KBM-7 (cell line): ENCODE measurements around the gene MEX3A.
A peak's percentile ranks its signal among the peaks of the same experiment; 100 is the strongest.

Experiments
- DNase-seq: peaks from one replicate; pipeline ENCODE4 v3.0.0-alpha.2; 2015
- in situ Hi-C: fragments of 300-500 bp; cut with MboI; formaldehyde crosslinking; loops from 2 replicates; pipeline ENCODE4 v1.14.3; 2020; ENCODE audit warnings: low sequenced_read_pairs, low pct_unique_long_range_greater_than_20kb, mixed read lengths

Gene MEX3A

GRCh38 chr1:156104861-156105832 is 22.9 kb upstream of the MEX3A start:
- in situ Hi-C loops = no loop called here
- DNase-seq = no peak

GRCh38 chr1:156104065-156104810 is 22.0 kb upstream of the MEX3A start:
- in situ Hi-C loops = no loop called here
- peak; percentile 41 for DNase-seq

GRCh38 chr1:156103521-156103947 is 21.3 kb upstream of the MEX3A start:
- no peak for DNase-seq
- in situ Hi-C loops = no loop called here

GRCh38 chr1:156102633-156103511 is 20.6 kb upstream of the MEX3A start:
- in situ Hi-C loops = no loop called here
- peak; percentile 51 for DNase-seq

- no peak for DNase-seq
- in situ Hi-C loops = no loop called here
Measured at GRCh38 chr1:156101880-156102279, 19.6 kb upstream of the MEX3A start.

- no peak for DNase-seq
- in situ Hi-C loops = no loop called here
Measured at GRCh38 chr1:156100205-156100995, 18.1 kb upstream of the MEX3A start.

GRCh38 chr1:156099282-156099681 is 17.0 kb upstream of the MEX3A start:
- in situ Hi-C loops = no loop called here
- DNase-seq = no peak

GRCh38 chr1:156098784-156099183 is 16.5 kb upstream of the MEX3A start:
- in situ Hi-C loops = no loop called here
- DNase-seq = no peak

- in situ Hi-C loops = no loop called here
- DNase-seq = no peak
Measured at GRCh38 chr1:156097499-156098178, 15.4 kb upstream of the MEX3A start.

GRCh38 chr1:156096640-156097391 is 14.6 kb upstream of the MEX3A start:
- DNase-seq = peak; percentile 93
- in situ Hi-C loops = no loop called here

- no peak for DNase-seq
- in situ Hi-C loops = no loop called here
Measured at GRCh38 chr1:156095906-156096508, 13.7 kb upstream of the MEX3A start.

GRCh38 chr1:156091610-156092009 is 9.3 kb upstream of the MEX3A start:
- in situ Hi-C loops = loop anchor here (5.0 kb wide), 1 partner anchor 36 kb away; no protein-coding TSS in a partner anchor
- no peak for DNase-seq

- DNase-seq = peak; percentile 78
Measured at GRCh38 chr1:156090840-156091188, 8.5 kb upstream of the MEX3A start.

GRCh38 chr1:156090138-156090839 is 8.0 kb upstream of the MEX3A start:
- in situ Hi-C loops = loop anchor here (5.0 kb wide), 1 partner anchor 37 kb away; no protein-coding TSS in a partner anchor
- peak; percentile 45 for DNase-seq

More at GRCh38 chr1:156090840-156091188, 8.5 kb upstream of the MEX3A start:
- in situ Hi-C loops = loop anchor here (5.0 kb wide), 1 partner anchor 36 kb away; no protein-coding TSS in a partner anchor

- in situ Hi-C loops = loop anchor here (5.0 kb wide), 1 partner anchor 38 kb away; no protein-coding TSS in a partner anchor
- DNase-seq = no peak
Measured at GRCh38 chr1:156089704-156090103, 7.4 kb upstream of the MEX3A start.

GRCh38 chr1:156086256-156086662 is 4.0 kb upstream of the MEX3A start:
- in situ Hi-C loops = no loop called here
- DNase-seq = no peak
